HG03039 (cell line): ENCODE results near the gene CSF3.
"Not testable (repeated sequence)": the region's sequence is repeated elsewhere in the genome, so short reads cannot be mapped to it uniquely, and the experiment has no call there.

ENCODE experiments used
- ATAC-seq: cut with Tn5 transposase; IDR thresholded peaks from one replicate; pipeline ENCODE4 v1.9.1; 2021; ENCODE audit warnings: mild to moderate bottlenecking, moderate library complexity; ENCODE audit not compliant: unreplicated experiment

Gene CSF3

GRCh38 chr17:39996800-39997199 is 18.4 kb upstream of the CSF3 start:
- no peak for ATAC-seq

- no peak for ATAC-seq
Observed at GRCh38 chr17:39997543-39997942, 17.7 kb upstream of the CSF3 start.

- ATAC-seq = no peak
Observed at GRCh38 chr17:39999067-39999466, 16.2 kb upstream of the CSF3 start.

GRCh38 chr17:40000161-40000560 is 15.1 kb upstream of the CSF3 start:
- no peak for ATAC-seq

- ATAC-seq = not testable (repeated sequence)
Observed at GRCh38 chr17:40001335-40001734, 13.9 kb upstream of the CSF3 start.

- ATAC-seq = no peak
Observed at GRCh38 chr17:40004072-40004471, 11.2 kb upstream of the CSF3 start.

GRCh38 chr17:40004712-40005111 is 10.5 kb upstream of the CSF3 start:
- ATAC-seq = no peak

- no peak for ATAC-seq
Observed at GRCh38 chr17:40005520-40005919, 9.7 kb upstream of the CSF3 start.

- not testable (repeated sequence) for ATAC-seq
Observed at GRCh38 chr17:40010946-40011500, 4.2 kb upstream of the CSF3 start.

- not testable (repeated sequence) for ATAC-seq
Observed at GRCh38 chr17:40012017-40012647, 3.1 kb upstream of the CSF3 start.

- ATAC-seq = no peak
Observed at GRCh38 chr17:40014375-40014980, 762 bp upstream of the CSF3 start.

GRCh38 chr17:40015998-40016985 is 1.1 kb downstream of the CSF3 start:
- no peak for ATAC-seq

- ATAC-seq = no peak
Observed at GRCh38 chr17:40017422-40018080, 2.3 kb downstream of the CSF3 start.

- no peak for ATAC-seq
Observed at GRCh38 chr17:40018211-40019121, 3.2 kb downstream of the CSF3 start.

- ATAC-seq = no peak
Observed at GRCh38 chr17:40019140-40019991, 4.1 kb downstream of the CSF3 start.

- ATAC-seq = no peak
Observed at GRCh38 chr17:40020146-40020545, 4.9 kb downstream of the CSF3 start.

- ATAC-seq = no peak
Observed at GRCh38 chr17:40021451-40021971, 6.3 kb downstream of the CSF3 start.

GRCh38 chr17:40022497-40022896 is 7.3 kb downstream of the CSF3 start:
- no peak for ATAC-seq
